Tibial nerve (tissue), 4 donors: ENCODE data around the gene VARS2. TPM values are rescaled to one million over a fixed set of nuclear protein-coding genes. Genes with fewer than 3 reads are reported as not detected.
"Not testable (repeated sequence)": the region's sequence is repeated elsewhere in the genome, so short reads cannot be mapped to it uniquely, and the experiment has no call there.

Experiments used
- DNase-seq, 2 donors: peaks; one replicate each; pipeline ENCODE4 v3.0.0-alpha.2; 2019; ENCODE audit warnings: low spot score in 2 of 2
- H3K27ac ChIP-seq, 4 donors: fragments of 200-600 bp; sonication (generic) in 3 of 4; one replicate each; pipeline ENCODE4 v1.5.1; 2017 to 2019; ENCODE audit warnings: mild to moderate bottlenecking in 1 of 4
- H3K27me3 ChIP-seq, 2 donors: fragments of 200-600 bp; sonication (generic) in 1 of 2; one replicate each; pipeline versions ENCODE4 v1.5.1 to v1.6.0; 2017 to 2019
- H3K36me3 ChIP-seq, 3 donors: fragments of 200-600 bp; sonication (generic); one replicate each; pipeline ENCODE4 v1.5.1; 2018 to 2019
- H3K4me1 ChIP-seq, 4 donors: fragments of 200-600 bp; sonication (generic) in 3 of 4; one replicate each; pipeline ENCODE4 v1.5.1; 2017 to 2019
- H3K4me3 ChIP-seq, 4 donors: fragments of 200-600 bp; sonication (generic) in 3 of 4; one replicate each; pipeline ENCODE4 v1.5.1; 2017 to 2019; ENCODE audit warnings: mild to moderate bottlenecking in 1 of 4, moderate library complexity in 1 of 4
- H3K9me3 ChIP-seq, 4 donors: fragments of 200-600 bp; sonication (generic) in 3 of 4; one replicate each; pipeline ENCODE4 v1.5.1; 2017 to 2019
- EP300 ChIP-seq, 2 donors: sonication (generic); formaldehyde crosslinking; IDR thresholded peaks; one replicate each; pipeline ENCODE4 v1.6.1; 2017; ENCODE audit warnings: antibody characterized with exemption in 2 of 2, mild to moderate bottlenecking in 1 of 2
- POLR2A ChIP-seq, 2 donors: fragments of 450-650 bp; IDR thresholded peaks; one replicate each; pipeline ENCODE4 v1.6.1; 2017; ENCODE audit warnings: antibody characterized with exemption in 2 of 2, mild to moderate bottlenecking in 2 of 2, moderate library complexity in 2 of 2
- WGBS, 2 donors: methylation state at CpG; one replicate each; pipeline ENCODE4 v1.1.5; 2018; 5-methylcytosine and 5-hydroxymethylcytosine counted together
- small RNA-seq: library from RNA; depleted of rRNA; stranded (forward); fragments of <200 nt; gene quantifications from one replicate; pipeline ENCODE3, GENCODE V24; 2016
- total RNA-seq, 4 donors: library from RNA; depleted of rRNA; stranded (reverse); fragments of >200 nt; gene quantifications; one replicate each; pipeline ENCODE4 v1.1.0, GENCODE V29; 2016
- TF ChIP-seq, protein P1 (sequence below), 5 experiments: fragments of 200-600 bp in 3 of 5; fragments of 450-650 bp in 2 of 5; sonication (generic) in 3 of 5; IDR thresholded peaks; one replicate each; pipeline ENCODE4 v1.5.1; 2016 to 2019; ENCODE audit warnings: antibody characterized with exemption in 5 of 5, mild to moderate bottlenecking in 3 of 5, moderate library complexity in 2 of 5

The VARS2 gene
- total RNA-seq, 4 donors from 2014 or later = 22.6 to 26.2 (median 24.7) TPM

GRCh38 chr6:30966154-30966553 is 52.1 kb downstream of the VARS2 start:
- TF ChIP-seq POLR2A (IDR thresholded peaks at IDR 0.05) = no peak
- TF ChIP-seq, protein P1, sequence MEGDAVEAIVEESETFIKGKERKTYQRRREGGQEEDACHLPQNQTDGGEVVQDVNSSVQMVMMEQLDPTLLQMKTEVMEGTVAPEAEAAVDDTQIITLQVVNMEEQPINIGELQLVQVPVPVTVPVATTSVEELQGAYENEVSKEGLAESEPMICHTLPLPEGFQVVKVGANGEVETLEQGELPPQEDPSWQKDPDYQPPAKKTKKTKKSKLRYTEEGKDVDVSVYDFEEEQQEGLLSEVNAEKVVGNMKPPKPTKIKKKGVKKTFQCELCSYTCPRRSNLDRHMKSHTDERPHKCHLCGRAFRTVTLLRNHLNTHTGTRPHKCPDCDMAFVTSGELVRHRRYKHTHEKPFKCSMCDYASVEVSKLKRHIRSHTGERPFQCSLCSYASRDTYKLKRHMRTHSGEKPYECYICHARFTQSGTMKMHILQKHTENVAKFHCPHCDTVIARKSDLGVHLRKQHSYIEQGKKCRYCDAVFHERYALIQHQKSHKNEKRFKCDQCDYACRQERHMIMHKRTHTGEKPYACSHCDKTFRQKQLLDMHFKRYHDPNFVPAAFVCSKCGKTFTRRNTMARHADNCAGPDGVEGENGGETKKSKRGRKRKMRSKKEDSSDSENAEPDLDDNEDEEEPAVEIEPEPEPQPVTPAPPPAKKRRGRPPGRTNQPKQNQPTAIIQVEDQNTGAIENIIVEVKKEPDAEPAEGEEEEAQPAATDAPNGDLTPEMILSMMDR (IDR thresholded peaks at IDR 0.05) = no peak
- TF ChIP-seq EP300 (IDR thresholded peaks at IDR 0.05) = no peak
- no peaks in the 10 kb centered on the region for H3K9me3 ChIP-seq
- H3K4me1 ChIP-seq = no peaks in the 10 kb centered on the region
- H3K4me3 ChIP-seq = no peak overlapping the region
- DNase-seq = no peak
- no peaks in the 10 kb centered on the region for H3K36me3 ChIP-seq
- H3K27ac ChIP-seq = no peak overlapping the region
- 71 to 77% methylated on average over 3 of the region's 3 CpGs for WGBS, 2 donors
- H3K27me3 ChIP-seq = no peaks in the 10 kb centered on the region

DNA sequence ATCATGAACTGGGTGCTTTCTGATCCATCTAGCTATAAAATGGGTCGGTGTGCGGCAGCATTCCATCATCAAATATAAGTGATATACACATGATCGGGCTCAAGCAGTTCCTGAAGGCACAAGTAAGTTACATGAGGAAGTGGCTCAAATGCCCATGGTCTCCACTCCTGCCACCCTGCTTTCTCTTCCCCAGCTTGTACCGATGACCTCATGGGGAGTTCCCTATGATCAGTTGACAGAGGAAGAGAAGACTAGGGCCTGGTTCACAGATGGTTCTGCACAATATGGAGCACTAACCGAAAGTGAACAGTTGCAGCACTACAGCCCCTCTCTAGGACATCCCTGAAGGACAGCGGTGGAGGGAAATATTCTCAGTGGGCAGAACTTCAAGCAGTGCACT is 55.1 kb downstream of the VARS2 start:
- not testable (repeated sequence) for H3K4me3 ChIP-seq, H3K36me3 ChIP-seq, H3K9me3 ChIP-seq, H3K27ac ChIP-seq, H3K4me1 ChIP-seq, DNase-seq, H3K27me3 ChIP-seq
- 93 to 99% methylated on average over 6 of the region's 6 CpGs for WGBS, 2 donors

DNA sequence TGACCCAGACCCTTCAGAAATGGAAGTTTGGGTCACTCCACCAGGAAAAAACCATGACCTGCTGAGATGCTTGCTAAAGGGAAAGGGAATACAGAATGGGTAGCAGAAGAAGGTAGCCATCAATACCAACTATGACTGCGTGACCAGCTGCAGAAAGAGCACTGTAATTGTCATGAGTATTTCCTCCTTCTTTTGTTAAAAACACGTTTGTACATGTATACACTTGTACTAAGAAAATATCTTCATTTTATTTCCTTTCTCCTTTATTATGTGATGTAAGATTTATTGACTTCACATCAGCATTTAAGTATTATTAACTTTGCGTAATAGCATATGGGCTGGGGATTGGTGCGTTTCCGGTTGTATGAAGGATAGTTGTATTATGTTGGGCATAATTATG is 56.9 kb downstream of the VARS2 start:
- H3K27ac ChIP-seq = no peak overlapping the region
- no peaks in the 10 kb centered on the region for H3K9me3 ChIP-seq
- whole genome bisulfite sequencing, 2 donors = 84 to 91% methylated on average over 5 of the region's 5 CpGs
- no peak overlapping the region for H3K4me3 ChIP-seq
- H3K27me3 ChIP-seq = no peaks in the 10 kb centered on the region
- TF ChIP-seq, protein P1 (IDR thresholded peaks at IDR 0.05) = no peak
- TF ChIP-seq EP300 (IDR thresholded peaks at IDR 0.05) (no peak), POLR2A (IDR thresholded peaks at IDR 0.05) (no peak)
- no peak for DNase-seq
- no peaks in the 10 kb centered on the region for H3K4me1 ChIP-seq
- no peaks in the 10 kb centered on the region for H3K36me3 ChIP-seq

- TF ChIP-seq POLR2A (IDR thresholded peaks at IDR 0.05) = no peak
- TF ChIP-seq, protein P1 (IDR thresholded peaks at IDR 0.05) = no peak
- no peak for TF ChIP-seq EP300 (IDR thresholded peaks at IDR 0.05)
- Histone ChIP-seq H3K27ac (no peak overlapping the region), H3K4me3 (no peak overlapping the region), H3K4me1 (no peaks in the 10 kb centered on the region), H3K9me3 (no peaks in the 10 kb centered on the region), H3K27me3 (no peaks in the 10 kb centered on the region), H3K36me3 (no peaks in the 10 kb centered on the region)
- WGBS, 2 donors = 95 to 96% methylated on average over 4 of the region's 4 CpGs
- DNase-seq = no peak
These were observed 58.8 kb downstream of the VARS2 start for GRCh38 chr6:30972816-30973215.

DNA sequence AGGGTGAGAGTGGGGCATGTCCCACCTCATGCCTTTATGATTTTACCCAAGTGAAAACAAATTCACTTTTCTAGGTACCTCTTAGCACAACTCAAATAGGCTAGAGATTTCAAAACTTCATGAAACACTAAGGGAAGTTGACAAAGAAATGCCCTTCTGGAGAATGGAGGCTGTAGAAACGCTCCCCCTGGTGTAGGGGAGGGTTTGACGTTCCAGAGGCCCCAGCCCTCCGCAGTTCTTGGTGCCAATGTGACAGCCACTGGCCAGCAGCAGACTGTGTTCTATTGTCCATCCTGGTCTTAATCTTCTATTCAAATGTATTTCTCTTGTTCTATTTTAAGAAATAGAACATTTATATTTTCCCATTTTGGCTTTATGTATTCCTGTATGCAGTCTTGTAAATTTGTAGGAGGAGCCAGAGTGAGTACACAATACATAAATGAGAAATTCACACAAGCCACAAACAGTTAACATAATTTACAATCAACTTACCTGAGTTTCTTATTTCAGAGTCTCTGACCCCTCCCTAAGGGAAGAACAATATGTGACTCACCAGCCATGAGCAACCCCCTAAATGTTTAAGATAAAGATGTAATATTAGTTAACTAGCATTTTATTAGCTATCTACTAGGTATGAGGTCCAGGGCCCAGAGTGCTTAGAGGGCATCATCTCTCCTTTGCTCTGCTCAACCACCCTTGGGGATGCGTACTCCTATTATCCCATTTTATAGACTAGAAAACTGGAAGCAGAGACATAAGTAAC is 60.6 kb downstream of the VARS2 start:
- WGBS, 2 donors = 61 to 67% methylated on average over 4 of the region's 4 CpGs
- no peak overlapping the region for H3K4me3 ChIP-seq
- TF ChIP-seq, protein P1 (IDR thresholded peaks at IDR 0.05) = no peak
- no peak for TF ChIP-seq EP300 (IDR thresholded peaks at IDR 0.05)
- TF ChIP-seq POLR2A (IDR thresholded peaks at IDR 0.05) = no peak
- H3K36me3 ChIP-seq = no peaks in the 10 kb centered on the region
- H3K27ac ChIP-seq = no peak overlapping the region
- no peak for DNase-seq
- H3K9me3 ChIP-seq = no peaks in the 10 kb centered on the region
- H3K27me3 ChIP-seq = no peaks in the 10 kb centered on the region
- peaks cover 0 to 6% (median 0%) of the 10 kb centered on the region in 4 donors for H3K4me1 ChIP-seq

Small RNA genes lying within 50 kb of the gene (small RNA-seq; reads per million reads assigned to genes)
- not detected for gene RF00019

Other genes with a start within 250 kb of the VARS2 start
- 10 to 100 TPM; 22.7 to 40.2 (median 29.2) TPM for gene DHX16, start 241.2 kb upstream of the VARS2 start, total RNA-seq
- 10 to 100 TPM; 26.6 to 48.0 (median 35.5) TPM for gene PPP1R18, start 227.6 kb upstream of the VARS2 start, total RNA-seq
- 10 to 100 TPM in 1 of 4 donors, 1 to 10 TPM in 3; 6.0 to 13.3 (median 6.9) TPM for gene NRM, start 223.3 kb upstream of the VARS2 start, total RNA-seq
- gene MDC1, start 197.0 kb upstream of the VARS2 start, total RNA-seq = 10 to 100 TPM; 21.3 to 36.0 (median 26.2) TPM
- gene TUBB, start 193.9 kb upstream of the VARS2 start, total RNA-seq = 100 to 1,000 TPM; 152 to 218 (median 207) TPM
- 100 to 1,000 TPM in 1 of 4 donors, 10 to 100 TPM in 3; 83.1 to 157 (median 94.6) TPM for gene FLOT1, start 171.6 kb upstream of the VARS2 start, total RNA-seq
- gene IER3, start 169.7 kb upstream of the VARS2 start, total RNA-seq = 10 to 100 TPM in 1 of 4 donors, 1 to 10 TPM in 3; 4.5 to 15.3 (median 8.0) TPM
- gene DDR1, start 29.7 kb upstream of the VARS2 start, total RNA-seq = 10 to 100 TPM; 36.7 to 60.1 (median 39.8) TPM
- 10 to 100 TPM in 2 of 4 donors, 1 to 10 TPM in 2; 2.2 to 25.2 (median 10.1) TPM for gene GTF2H4, start 6.0 kb upstream of the VARS2 start, total RNA-seq
- gene SFTA2, start 17.9 kb downstream of the VARS2 start, total RNA-seq = not detected
- gene MUCL3, start 26.7 kb downstream of the VARS2 start, total RNA-seq = under 1 TPM in 1 of 4 donors, not detected in 3; under 0.01 TPM
- gene MUC21, start 69.5 kb downstream of the VARS2 start, total RNA-seq = not detected
- gene MUC22, start 96.2 kb downstream of the VARS2 start, total RNA-seq = not detected
- gene C6orf15, start 198.3 kb downstream of the VARS2 start, total RNA-seq = not detected
- 1 to 10 TPM in 3 of 4 donors, under 1 TPM in 1; 0.42 to 8.5 (median 2.2) TPM for gene PSORS1C1, start 200.6 kb downstream of the VARS2 start, total RNA-seq
- not detected for gene CDSN, start 206.2 kb downstream of the VARS2 start, total RNA-seq
- not detected for gene PSORS1C2, start 224.8 kb downstream of the VARS2 start, total RNA-seq
- gene CCHCR1, start 243.6 kb downstream of the VARS2 start, total RNA-seq = 10 to 100 TPM; 13.8 to 25.1 (median 18.7) TPM
- gene TCF19, start 244.4 kb downstream of the VARS2 start, total RNA-seq = 1 to 10 TPM; 1.2 to 4.6 (median 4.0) TPM